Measurements from ENCODE around the gene SLF1.
"Not testable (repeated sequence)": the region's sequence is repeated elsewhere in the genome, so short reads cannot be mapped to it uniquely, and the experiment has no call there.

Gene SLF1

DNA sequence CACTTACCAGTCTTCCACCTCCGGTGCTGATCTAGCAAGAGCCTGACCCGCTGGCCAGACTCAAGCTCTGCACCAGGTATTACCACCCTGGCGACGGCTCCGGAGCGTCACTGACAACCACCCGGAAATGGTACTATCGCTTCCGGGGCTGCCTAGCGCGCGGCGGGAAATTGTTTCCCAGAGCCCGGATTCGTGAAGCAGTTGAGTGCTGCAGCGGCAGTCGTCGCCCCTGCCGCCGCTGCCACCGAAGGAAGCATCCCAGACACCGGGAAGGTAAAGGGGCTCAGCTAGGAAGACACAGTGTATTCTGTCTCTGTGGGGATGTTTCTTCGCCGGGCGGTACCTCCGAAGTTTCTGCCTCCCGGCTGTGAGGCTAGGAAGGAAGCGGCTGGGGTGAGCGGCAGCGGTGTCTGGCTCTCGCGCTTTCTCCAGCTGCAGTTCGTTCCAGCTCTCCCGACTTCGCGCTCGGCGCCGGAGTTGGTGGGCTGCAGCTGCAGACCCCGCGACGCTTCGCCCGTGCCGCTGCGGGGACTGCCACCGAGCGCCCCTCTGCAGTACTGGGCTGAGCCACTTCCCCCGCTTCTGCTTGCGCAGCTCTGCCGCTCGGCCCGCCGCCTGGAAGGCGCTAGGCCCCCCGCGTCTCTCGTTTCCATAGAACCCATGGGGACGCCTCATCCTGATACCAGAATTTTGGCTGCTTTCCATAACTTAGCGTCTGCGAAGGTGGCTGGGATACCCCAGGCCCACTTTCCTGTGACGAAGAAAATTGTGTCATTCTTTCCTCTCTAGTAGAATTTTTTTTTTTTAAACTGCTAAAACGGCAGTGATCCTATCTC, at the start of gene SLF1, which contains the start of gene KIAA0825:
Gene SLF1 (plus strand): TSS at position 177 of the 836 bp plus-strand sequence. CDS start 10,142 bp downstream, outside the sequence.
Gene KIAA0825 (minus strand): TSS at position 112 of the 836 bp plus-strand sequence. CDS start 81,478 bp downstream, outside the sequence.
- DNase-seq (ENCODE audit: low spot score), result peak; percentile 92

GRCh38 chr5:94571415-94571814, 47.1 kb upstream of the SLF1 start:
- DNase-seq (ENCODE audit: low spot score), result no peak

DNA sequence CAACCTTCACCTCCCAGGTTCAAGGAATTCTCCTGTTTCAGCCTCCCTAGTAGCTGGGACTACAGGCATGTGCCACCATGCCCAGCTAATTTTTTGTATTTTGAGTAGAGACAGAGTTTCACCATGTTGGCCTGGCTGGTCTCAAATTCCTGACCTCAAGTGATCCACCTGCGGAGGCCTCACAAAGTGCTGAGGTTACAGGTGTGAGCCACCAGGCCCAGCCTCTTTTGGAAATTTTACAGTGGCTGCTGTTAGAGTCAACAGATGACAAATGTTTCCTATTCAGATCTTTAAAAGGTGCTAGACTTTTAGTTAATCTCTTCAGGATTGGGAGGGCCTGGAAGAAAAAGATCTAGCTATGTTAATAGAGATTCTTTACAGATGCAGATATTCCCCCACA, 45.1 kb upstream of the SLF1 start:
- not testable (repeated sequence) for DNase-seq (ENCODE audit: low spot score)

DNA sequence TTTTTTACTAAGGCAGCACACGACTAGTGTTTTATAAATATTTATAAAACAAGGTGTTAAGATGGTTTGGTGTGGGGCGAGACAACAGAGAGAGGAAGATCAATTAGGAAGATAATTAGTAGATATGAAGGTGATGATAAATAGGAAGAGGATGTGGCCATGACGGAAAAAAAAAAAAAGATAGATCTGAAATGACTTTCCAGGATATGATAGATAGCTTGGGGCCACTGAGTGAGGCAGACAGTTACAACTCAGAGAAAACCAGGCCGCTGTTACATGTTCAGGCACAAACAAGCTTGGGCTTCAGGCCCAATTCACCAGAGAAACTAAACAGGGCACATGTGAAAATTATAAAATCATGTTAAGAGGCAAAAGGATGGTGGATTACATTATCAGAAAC, 43.3 kb upstream of the SLF1 start:
- peak; percentile 63 for DNase-seq (ENCODE audit: low spot score)

DNA sequence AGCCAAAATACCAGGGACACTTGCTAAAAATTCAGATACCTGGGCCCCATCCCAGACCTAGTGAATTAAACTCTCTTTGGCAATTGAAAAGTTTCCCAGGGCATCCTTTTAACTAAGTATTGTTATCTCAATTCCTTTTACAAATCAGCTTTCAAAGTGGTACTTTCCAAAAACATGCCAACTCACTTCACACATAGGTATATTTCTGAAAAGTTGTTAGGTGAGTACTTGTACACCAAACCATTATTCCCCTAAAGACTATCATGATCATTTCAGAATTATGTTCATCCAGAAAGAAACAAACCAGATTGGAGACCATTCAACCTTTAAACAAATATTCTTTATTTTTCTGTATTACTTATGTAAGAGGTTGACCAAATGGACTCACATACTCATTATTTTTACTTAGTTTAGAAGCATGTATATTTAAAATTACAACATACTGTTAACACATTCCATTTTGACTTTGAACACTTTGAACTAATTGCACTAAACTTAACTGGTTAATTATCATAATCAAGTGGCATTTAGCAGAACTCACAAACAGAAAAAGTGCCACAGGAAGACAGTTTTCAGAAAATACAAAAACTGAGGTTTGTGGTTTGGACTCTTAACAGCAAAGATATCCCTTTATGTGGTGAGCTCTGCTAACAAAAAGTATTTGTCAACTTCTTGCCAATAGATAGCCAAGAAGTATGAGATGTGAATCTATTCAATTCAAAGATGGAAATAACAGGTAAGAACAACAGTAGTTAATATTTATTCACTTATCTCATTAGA, 40.8 kb upstream of the SLF1 start:
- DNase-seq (ENCODE audit: low spot score), result peak; percentile 79

DNA sequence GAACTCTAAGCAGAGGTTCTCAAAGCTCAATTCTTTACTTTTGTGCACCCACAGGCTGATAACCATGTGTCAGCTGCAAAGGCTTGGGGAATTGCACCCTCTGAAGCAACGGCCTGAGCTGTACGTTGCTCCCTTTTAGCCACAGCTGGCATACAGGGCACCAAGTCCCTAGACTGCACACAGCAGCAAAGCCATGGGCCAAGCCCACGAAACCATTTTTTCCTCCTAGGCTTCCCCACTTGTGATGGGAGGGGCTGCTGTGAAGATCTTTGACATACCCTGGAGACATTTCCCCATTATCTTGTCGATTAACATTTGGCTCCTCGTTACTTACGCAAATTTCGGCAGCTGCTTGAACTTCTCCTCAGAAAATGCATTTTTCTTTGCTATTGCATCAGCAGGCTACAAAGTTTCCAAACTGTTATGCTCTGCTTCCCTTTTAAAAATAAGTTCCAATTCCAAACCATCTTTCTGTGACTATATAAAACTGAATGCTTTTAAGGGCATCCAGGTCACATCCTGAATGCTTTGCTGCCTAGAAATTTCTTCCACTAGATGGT, 23.1 kb upstream of the SLF1 start:
- no peak for DNase-seq (ENCODE audit: low spot score)

GRCh38 chr5:94613583-94613982, 4.9 kb upstream of the SLF1 start:
- DNase-seq (ENCODE audit: low spot score), result peak; percentile 34

GRCh38 chr5:94614156-94614805, 4.2 kb upstream of the SLF1 start:
- DNase-seq (ENCODE audit: low spot score), result no peak

DNA sequence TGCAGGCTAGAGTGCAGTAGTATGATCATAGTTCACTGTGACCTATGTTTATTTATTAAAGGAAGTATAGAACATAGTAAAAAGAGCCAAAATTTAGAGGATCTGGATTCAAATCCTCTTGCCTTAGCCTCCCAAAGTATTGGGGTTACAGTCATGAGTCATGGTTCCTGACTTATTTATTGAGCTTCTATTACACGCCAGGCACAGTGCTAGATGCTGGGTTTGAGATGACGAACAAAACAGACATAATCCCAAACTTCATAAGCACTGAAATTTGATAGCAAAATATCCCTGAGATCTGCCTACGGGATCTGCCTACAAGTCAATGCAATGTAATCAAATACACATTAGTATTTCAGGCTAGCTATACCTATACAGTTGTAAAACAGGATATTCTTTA, 2.6 kb upstream of the SLF1 start:
- no peak for DNase-seq (ENCODE audit: low spot score)

DNA sequence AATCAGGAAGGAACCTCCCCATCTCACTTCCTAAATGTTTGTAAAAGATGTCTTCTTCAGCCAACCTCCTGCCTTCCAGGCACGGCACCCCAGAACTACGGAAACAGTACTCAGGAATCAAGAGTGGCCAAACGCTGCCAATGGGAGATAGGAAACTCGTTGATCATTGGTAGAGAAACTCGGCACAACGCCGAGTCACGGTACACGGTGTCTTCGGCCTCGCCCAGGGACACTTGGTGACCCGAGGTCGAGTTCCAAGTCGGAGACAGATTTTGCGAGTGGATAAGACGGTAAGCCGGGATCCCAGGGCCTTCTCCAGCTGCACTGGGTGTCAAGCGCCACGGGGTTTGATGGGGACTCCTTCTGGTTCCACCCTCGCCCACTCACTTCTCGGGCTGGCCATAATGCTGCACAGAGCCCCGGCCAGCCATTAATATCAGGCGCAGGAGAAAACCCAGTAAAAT, 408 bp upstream of the SLF1 start:
- DNase-seq (ENCODE audit: low spot score), result peak; percentile 38

GRCh38 chr5:94620256-94620655, 1.8 kb downstream of the SLF1 start:
- DNase-seq (ENCODE audit: low spot score), result no peak

- DNase-seq (ENCODE audit: low spot score), result no peak
These were observed 3.3 kb downstream of the SLF1 start for GRCh38 chr5:94621763-94622162.

- no peak for DNase-seq (ENCODE audit: low spot score)
These were observed 4.5 kb downstream of the SLF1 start for GRCh38 chr5:94623011-94623410.

DNA sequence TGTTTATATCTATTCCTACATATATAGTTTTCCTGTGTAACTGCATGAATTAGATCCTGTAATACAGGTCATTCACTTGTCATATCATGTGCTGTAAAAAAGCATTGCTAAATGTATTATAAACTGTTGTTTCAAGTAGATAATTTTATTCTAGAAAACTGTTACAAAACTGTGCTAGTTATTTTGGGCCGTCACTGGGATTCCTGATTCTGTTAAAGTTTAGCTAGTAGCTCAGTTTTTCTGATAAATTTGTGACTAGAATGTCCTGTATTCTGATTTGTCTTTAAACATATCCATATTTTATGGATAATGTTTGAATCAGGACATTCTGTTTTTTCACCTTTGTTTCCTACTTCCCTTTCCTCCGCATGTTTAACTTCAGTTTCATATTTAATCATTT, 5.4 kb downstream of the SLF1 start:
- DNase-seq (ENCODE audit: low spot score), result no peak

DNA sequence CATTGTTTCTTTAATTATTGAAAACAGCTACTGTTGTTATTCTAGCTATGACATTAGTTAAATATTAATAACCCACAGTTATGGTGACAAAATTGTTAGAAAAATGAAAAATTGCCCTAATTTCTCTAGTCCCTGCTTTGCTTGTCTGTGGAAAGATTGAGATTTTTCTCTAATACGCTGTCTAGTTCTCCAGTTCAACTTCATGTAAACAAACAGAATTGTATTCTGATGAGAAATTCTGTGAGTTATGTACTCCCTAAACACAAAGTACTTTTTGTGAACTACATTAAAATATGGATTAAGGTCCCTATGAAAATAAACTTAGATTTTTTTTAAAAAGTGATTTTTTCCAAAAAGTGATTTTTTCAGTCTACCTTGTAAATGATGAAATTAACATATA, 8.7 kb downstream of the SLF1 start:
- no peak for DNase-seq (ENCODE audit: low spot score)

DNA sequence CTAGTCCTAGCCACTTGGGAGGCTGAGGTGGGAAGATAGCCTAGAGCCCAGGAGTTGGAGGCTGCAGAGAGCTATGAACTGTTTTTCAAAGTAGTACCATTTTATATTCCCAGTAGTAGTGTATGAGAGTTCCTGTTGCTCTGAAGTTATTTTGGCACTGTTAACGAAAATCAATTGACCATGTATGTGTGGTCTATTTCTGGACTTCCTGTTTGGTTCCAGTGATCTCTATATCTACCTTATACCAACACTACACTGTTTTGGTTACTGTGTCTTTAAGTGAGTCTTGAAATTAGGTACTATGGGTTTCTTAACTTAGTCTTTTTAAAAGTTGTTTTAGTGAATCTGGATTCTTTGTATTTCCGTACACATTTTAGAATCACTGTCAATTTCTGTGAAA, 13.6 kb downstream of the SLF1 start:
- no peak for DNase-seq (ENCODE audit: low spot score)

DNA sequence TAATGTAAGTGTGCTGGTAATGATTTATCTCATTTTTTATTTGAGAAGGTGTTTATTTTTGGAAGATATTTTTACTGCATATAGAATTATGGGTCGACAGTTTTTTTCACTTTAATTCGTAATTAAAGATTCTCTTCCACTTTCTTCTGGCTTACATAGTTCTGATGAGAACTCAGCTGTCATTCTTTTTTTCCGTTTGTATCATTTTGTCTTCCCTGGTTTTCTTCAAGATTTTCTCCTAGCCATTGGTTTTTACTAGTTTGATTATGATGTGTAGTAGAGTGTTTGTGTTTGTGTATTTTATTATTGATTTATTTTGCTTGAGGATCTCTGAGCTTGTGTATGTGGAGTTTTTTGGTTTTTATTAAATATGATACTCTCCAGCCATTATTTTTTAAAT, 21.7 kb downstream of the SLF1 start:
- no peak for DNase-seq (ENCODE audit: low spot score)

GRCh38 chr5:94645053-94645452, 26.6 kb downstream of the SLF1 start:
- DNase-seq (ENCODE audit: low spot score), result no peak

DNA sequence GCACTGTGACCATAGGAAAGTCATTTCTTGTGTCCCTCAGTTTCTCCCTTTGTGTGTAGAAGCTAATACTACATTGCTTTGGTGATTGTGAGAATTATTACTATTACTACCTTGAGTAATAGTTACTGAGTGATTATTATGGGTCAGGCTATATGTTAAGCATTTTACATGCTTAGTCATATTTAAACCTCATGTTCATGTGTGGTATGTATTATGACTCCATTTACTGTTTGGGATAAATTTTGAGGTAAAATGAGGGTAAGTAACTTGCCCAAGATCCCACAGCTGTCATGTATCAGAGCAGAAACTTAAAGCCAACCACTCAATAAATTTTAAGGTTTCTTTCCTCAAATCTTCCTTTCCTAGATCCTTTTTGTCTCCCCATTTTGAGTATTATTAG, 28.3 kb downstream of the SLF1 start:
- DNase-seq (ENCODE audit: low spot score), result no peak

DNA sequence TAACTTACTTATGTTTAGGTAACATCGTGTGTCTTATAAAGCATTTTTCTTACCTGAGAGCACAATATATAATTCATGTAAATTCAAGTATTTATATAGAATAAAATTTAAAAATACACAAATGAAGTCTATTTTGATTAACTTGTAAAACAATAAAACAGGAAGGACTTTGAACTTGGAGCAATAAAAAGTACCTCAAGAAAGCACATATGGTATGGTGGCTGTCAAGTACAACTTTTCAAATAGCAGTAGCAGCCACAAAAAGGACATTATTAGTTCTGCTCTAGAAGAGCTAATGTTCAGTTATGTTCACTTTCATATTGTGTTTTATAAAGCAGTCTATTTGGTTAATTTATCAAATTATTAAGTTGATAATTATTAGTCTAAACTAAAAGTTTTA, 31.4 kb downstream of the SLF1 start:
- no peak for DNase-seq (ENCODE audit: low spot score)

DNA sequence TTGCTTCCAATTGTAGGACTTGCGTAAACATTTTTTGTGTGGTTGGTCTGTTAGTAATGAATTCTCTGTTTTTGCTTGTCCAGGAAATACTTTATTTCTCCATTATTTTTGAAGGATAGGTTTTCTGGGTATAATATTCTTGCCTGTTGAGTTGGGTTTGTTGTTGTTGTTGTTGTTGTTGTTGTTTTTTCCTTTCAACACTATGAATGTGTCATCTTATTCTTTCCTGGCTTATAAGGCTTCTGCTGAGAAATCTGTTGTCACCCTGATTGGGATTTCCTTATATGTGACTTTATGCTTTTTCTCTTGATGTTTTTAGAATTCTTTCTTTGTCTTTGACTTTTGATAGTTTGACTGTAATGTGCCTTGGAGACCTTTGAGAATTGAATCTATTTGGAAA, 39.8 kb downstream of the SLF1 start:
- DNase-seq (ENCODE audit: low spot score), result no peak

GRCh38 chr5:94660506-94660905, 42.0 kb downstream of the SLF1 start:
- DNase-seq (ENCODE audit: low spot score), result no peak
